Fibroblast of skin of back (primary cell): ENCODE data around the gene HSPA12B.

Experiments used
- DNase-seq: peaks from one replicate; pipeline ENCODE4 v3.0.0-alpha.2; 2013

Gene HSPA12B

GRCh38 chr20:3730803-3731672, 1.4 kb upstream of the HSPA12B start:
- DNase-seq, result no peak

GRCh38 chr20:3731944-3732326, 550 bp upstream of the HSPA12B start:
- DNase-seq, result no peak

GRCh38 chr20:3733119-3733995, 872 bp downstream of the HSPA12B start:
- no peak for DNase-seq

- no peak for DNase-seq
Observed at GRCh38 chr20:3734111-3734843, 1.8 kb downstream of the HSPA12B start.

DNA sequence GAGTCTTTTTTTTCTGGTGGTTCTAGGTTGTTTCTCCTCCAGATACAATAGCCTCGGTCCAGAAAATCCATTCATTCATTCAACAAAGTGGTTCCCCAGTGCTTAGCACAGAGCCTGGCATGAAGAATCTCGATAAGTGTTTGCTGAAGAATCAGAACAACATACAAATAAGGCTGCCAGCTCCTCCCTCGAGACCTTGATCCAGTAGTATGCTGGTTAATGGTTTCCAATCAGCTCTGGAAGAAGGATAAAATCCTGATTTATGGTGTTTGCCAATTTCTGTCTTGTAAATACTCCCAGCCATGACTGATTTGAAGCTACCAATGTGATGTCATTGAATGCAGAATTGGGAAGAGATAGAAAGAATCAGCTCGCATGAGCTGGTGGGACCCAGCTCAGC, 3.3 kb downstream of the HSPA12B start:
- no peak for DNase-seq

DNA sequence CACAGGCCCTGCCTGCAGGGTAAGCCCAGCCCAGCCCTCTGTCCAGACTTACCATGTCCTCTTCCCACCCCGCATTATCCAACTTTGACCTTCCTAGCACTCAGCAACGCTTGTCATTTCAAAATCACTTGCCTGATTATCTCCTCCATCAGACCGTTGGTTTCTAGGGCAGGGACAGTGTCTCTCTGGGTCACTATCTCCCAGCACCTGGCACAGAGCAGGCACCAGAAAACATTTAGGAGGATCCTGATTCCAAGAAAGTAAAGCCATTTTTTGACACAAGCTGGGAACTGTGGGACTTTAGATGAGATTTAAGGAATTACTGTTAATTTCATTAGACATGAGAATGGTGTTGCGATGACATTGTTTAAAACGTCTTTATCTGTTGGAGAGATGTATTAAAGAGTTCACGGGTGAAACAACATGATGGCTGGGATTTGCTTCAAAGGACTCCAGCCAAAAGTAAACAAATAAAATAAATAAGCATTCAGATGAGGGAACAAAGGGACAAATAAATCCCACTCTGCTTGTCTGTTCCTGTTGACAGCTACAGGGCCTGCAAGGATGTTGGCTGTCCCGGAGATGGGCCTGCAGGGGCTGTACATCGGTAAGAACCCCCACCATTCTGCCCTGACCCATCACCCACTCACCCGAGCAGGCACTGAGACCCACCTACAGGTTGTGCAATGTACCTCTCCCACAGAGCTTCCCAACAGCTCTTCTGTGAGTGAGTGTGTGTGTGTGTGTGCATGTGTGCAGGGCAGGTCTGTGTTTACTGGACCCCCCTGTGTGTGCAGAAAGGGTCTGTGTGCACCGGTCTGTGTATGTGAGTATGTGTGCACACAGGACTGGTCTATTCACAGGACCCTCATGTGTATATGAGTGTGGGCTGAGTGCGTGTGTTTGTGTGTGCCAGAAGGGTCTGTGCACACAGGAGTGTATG, 5.9 kb downstream of the HSPA12B start:
- DNase-seq, result no peak

DNA sequence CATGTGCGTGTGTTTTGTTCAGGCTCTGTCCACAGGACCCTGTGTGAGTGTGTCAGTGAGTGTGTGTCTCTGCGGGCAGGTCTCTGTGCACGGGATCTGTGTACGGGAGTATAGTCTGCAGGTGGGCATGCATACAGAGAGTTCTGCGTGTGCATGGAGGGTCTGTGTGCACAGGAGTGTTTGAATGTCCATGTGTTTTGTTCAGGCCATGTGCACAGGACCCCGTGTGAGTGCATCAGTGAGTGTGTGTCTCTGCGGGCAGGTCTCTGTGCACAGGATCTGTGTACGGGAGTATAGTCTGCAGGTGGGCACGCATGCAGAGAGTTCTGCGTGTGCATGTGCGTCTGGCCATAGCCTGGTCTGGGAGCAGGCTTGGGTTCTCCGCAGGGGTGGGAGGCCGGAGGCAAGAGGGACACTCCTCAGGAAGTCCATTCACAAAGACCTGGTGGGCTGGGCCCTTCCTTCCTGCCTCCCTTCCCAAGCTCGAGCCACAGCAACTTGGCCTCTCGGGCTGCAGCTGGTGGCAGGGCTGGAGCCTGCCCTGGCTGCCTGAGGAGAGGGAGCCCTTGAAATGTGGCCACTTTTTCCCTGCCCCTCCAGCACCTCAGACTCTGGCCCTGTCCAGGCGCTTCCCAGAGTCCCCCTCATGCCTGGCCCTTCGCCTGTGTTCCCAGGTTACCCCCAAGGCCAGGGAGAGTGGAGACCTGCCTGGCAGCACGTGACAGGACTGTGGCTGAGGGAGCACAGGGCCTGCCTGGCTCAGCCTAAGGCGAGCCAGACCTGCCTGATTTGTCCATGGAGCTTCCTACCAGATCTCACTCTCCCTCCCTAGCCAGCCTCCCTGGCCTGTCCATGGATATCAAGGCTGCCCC, 6.8 kb downstream of the HSPA12B start:
- no peak for DNase-seq

DNA sequence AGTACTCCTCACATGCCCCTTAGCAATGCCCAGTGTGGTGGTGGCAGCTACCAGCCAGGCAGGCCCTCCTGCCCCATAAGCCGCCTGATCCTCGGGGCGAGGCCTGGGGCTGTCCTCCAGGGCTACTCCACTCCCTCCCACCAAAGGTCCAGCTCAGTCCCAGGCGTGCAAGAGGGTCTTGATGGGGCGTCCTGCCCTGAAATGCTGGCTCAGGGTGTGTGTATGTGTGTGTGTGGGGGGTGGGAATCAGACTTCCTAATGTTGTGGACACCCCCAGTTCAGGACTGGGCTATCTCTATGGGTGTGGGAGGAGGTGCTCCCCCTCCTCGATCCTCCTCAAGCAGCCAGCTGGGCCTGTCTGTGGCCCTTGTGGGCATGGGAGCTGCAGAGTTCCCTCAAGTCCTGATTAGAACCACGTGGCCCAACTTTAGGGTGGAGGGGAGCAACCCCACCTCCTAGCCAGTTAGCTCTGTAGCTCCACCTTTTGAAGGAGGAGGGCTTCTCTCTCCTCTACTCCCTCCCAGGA, 7.5 kb downstream of the HSPA12B start:
- no peak for DNase-seq

GRCh38 chr20:3740615-3741301, 8.3 kb downstream of the HSPA12B start:
- DNase-seq, result no peak

DNA sequence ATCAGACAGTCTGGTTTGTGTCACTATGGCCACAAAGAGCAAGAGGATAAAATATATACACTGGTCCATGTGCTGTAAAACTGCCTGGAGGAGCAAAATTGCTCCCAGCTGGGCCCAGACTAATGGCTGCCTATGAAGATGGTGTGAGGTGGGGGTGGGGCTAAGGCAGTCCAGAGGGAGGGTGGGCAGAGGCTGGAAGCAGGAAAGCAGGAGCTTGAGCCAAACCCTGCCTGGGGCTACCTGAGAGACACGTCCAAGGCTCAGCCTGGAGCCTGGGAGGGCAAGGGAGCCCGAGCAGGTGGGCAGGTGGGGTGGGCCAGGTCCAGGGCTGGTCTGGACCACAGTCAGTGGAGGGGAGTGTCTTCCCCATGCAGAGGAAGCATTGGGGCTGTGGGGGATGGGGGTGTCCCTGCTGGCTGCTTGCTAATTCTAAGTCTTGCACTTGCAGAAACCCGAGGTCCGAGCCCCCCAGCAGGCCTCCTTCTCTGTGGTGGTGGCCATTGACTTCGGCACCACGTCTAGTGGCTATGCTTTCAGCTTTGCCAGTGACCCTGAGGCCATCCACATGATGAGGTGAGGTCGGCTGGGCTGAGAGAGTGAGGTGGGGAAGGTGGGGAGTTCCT, 9.5 kb downstream of the HSPA12B start:
- no peak for DNase-seq

DNA sequence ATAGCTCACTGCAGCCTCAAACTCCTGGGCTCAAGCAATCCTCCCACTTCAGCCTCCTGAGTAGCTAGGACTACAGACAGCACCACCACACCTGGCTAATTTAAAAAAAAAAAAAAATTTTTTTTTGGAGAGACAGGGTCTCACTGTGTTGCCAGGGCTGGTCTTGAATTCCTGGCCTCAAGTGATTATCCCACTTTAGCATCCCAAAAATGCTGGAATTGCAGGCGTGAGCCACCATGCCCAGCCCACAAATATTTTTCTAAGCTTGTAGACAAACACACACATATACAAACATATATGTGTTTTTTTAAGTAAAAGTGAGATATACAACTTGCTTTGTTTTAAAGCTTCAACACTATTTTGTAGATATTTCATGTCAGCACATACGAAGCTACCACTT, 10.8 kb downstream of the HSPA12B start:
- DNase-seq, result no peak

GRCh38 chr20:3744037-3744436, 11.6 kb downstream of the HSPA12B start:
- no peak for DNase-seq

GRCh38 chr20:3744806-3745685, 12.6 kb downstream of the HSPA12B start:
- peak; percentile 26 for DNase-seq

GRCh38 chr20:3745686-3746173, 13.2 kb downstream of the HSPA12B start:
- DNase-seq, result no peak

DNA sequence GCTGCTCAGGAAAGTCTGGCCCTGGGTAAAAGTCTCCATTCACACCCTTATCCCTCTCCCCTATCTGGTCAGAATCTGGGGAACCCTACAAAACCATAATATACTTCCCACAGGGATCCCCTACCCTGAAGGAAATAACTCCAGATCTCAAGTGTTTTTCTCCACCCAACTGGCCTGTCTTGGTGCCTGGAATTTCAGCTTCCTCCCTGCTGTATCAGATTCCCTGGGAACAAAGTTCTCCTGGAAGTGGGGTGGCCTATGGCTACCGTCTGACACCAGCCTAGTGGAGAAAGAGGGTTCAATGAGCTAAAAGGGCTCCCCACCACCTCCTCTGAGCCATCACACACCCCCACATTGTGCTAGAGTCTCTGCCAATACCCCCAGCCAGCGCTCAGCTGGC, 15.0 kb downstream of the HSPA12B start:
- no peak for DNase-seq

- DNase-seq, result no peak
Observed at GRCh38 chr20:3748073-3748472, 15.6 kb downstream of the HSPA12B start.

DNA sequence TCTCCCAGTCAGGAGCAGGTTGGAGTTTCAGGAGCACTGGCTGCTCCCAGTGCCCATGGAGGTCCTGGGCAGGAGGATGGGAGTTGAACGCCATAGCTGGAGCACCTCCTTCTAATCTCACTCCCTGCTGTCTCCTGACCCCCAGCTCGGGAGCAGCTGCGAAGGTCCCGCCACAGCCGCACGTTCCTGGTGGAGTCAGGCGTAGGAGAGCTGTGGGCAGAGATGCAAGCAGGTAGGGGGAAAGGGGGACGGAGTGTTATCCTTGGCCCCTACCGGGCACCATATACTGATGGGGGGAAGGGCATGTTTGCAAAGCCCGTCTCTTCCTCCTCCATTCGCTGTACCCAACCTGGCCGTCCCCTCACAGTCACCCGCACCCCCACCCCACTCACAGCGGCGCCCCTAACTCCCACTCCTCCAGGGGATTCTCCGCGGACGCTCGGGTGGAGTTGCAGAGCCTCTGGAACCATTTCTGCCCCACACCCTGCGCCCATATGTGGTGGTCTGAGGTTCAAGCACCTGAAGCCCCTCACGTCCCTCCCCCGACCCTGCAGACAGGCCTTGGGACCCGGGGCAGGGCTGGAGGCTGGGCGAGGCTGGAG, 16.7 kb downstream of the HSPA12B start:
- DNase-seq, result no peak
